A549 (cell line): ENCODE results near the gene FSHB.

Experiments
- CTCF ChIP-seq: fragments of >200 bp; sonication (Bioruptor Twin); formaldehyde crosslinking; IDR thresholded peaks from 3 replicates; pipeline ENCODE4 v1.5.1; 2016
- EP300 ChIP-seq, 2 experiments: fragments of >200 bp; sonication (Bioruptor Twin); formaldehyde crosslinking; IDR thresholded peaks; 2 replicates in 1 of 2; 3 replicates in 1 of 2; pipeline ENCODE4 v1.6.1; 2016 to 2017
- MAX ChIP-seq: IDR thresholded peaks from 2 replicates; pipeline ENCODE4 v1.6.1; 2012
- MAZ ChIP-seq: fragments of 150-350 bp; IDR thresholded peaks from 2 replicates; pipeline ENCODE4 v1.6.1; 2014; ENCODE audit warnings: antibody characterized with exemption, low read depth, low read length, borderline replicate concordance
- PHF8 ChIP-seq: fragments of 200-600 bp; sonication (generic); IDR thresholded peaks from 2 replicates; pipeline ENCODE4 v1.6.1; 2016; ENCODE audit warnings: low read depth, mild to moderate bottlenecking, antibody characterized with exemption, moderate library complexity, borderline replicate concordance

- no peak for TF ChIP-seq CTCF
- TF ChIP-seq EP300 (IDR thresholded peaks at IDR 0.05): no peak
- no peak for TF ChIP-seq MAZ
- no peak for TF ChIP-seq PHF8
- TF ChIP-seq MAX: no peak
These were observed 27.9 kb downstream of the FSHB start for GRCh38 chr11:30258679-30259078.
